IMR-90 (cell line): ENCODE results near the gene RPS6KA6. TPM values are rescaled to one million over a fixed set of nuclear protein-coding genes. Genes with fewer than 3 reads are reported as not detected.

Experiments used
- ATAC-seq: fragments of 200-7000 bp; cut with Tn5 transposase; 2 replicates; pipeline ENCODE4 v1.9.1; 2020; ENCODE audit warnings: low read depth, mild to moderate bottlenecking, moderate library complexity
- BruUV-seq: library from RNA; stranded (reverse); fragments of 400-500 nt; replicated peaks from 2 replicates; lab custom pipeline; 2021; lab: Mats Ljungman, UMichigan
- CTCF ChIA-PET: fragments of 300-600 bp; formaldehyde crosslinking; extraction: SDS; loops from one replicate; lab custom pipeline; 2021; ENCODE audit warnings: antibody characterized with exemption; lab: Yijun Ruan, JAX
- POLR2A ChIA-PET: fragments of 300-600 bp; sonication (Branson Sonifier 250); formaldehyde crosslinking; loops from one replicate; lab custom pipeline; 2022; ENCODE audit warnings: antibody characterized with exemption; ENCODE audit not compliant: unreplicated experiment; lab: Charles Lee
- DNase-seq: peaks from one replicate; pipeline ENCODE4 v3.0.0; 2013
- H2AFZ ChIP-seq: replicated peaks from 2 replicates; pipeline ENCODE3; 2013; ENCODE audit warnings: low read length, mild to moderate bottlenecking; ENCODE audit not compliant: poor library complexity
- H2AK5ac ChIP-seq: 2 replicates; pipeline ENCODE4 v1.6.1; 2013; ENCODE audit warnings: low read depth, low read length, inconsistent platforms
- H2AK9ac ChIP-seq: replicated peaks from 2 replicates; pipeline ENCODE3; 2013; ENCODE audit warnings: mild to moderate bottlenecking, low read depth, low read length, moderate library complexity; ENCODE audit not compliant: poor library complexity
- H2BK120ac ChIP-seq: 2 replicates; pipeline ENCODE4 v1.6.1; 2013; ENCODE audit warnings: low read depth, low read length, inconsistent platforms
- H2BK15ac ChIP-seq: 3 replicates; pipeline ENCODE4 v1.6.1; 2013; ENCODE audit warnings: low read depth, low read length, inconsistent platforms
- H2BK20ac ChIP-seq: 2 replicates; pipeline ENCODE4 v1.6.1; 2013; ENCODE audit warnings: low read depth, mild to moderate bottlenecking, inconsistent platforms, low read length, moderate library complexity
- H2BK5ac ChIP-seq: 2 replicates; pipeline ENCODE4 v1.6.1; 2013; ENCODE audit warnings: mild to moderate bottlenecking, low read depth, low read length, inconsistent platforms; ENCODE audit not compliant: poor library complexity, severe bottlenecking
- H3K14ac ChIP-seq: replicated peaks from 2 replicates; pipeline ENCODE4 v1.6.1; 2013; ENCODE audit warnings: low read depth, low read length, inconsistent platforms
- H3K18ac ChIP-seq: 2 replicates; pipeline ENCODE4 v1.6.1; 2013; ENCODE audit warnings: low read depth, low read length, control low read depth
- H3K23ac ChIP-seq: 2 replicates; pipeline ENCODE4 v1.6.1; 2013; ENCODE audit warnings: low read depth, low read length, inconsistent platforms
- H3K27ac ChIP-seq: 2 replicates; pipeline ENCODE4 v1.5.1; 2013; ENCODE audit warnings: mild to moderate bottlenecking, control low read depth, low read length; ENCODE audit not compliant: insufficient read depth
- H3K27me3 ChIP-seq: 2 replicates; pipeline ENCODE4 v1.6.1; 2013; ENCODE audit warnings: low read length; ENCODE audit not compliant: control insufficient read depth, insufficient read depth
- H3K36me3 ChIP-seq: 2 replicates; pipeline ENCODE4 v1.6.1; 2013; ENCODE audit warnings: low read length, mixed read lengths; ENCODE audit not compliant: control insufficient read depth, insufficient read depth
- H3K4ac ChIP-seq: 2 replicates; pipeline ENCODE4 v1.6.1; 2013; ENCODE audit warnings: low read depth, low read length, inconsistent platforms
- H3K4me1 ChIP-seq: 2 replicates; pipeline ENCODE4 v1.6.1; 2013; ENCODE audit warnings: low read length, mixed read lengths; ENCODE audit not compliant: control insufficient read depth, insufficient read depth
- H3K4me2 ChIP-seq: 2 replicates; pipeline ENCODE4 v1.6.1; 2013; ENCODE audit warnings: low read depth, mild to moderate bottlenecking, control low read depth, low read length, moderate library complexity
- H3K4me3 ChIP-seq: 2 replicates; pipeline ENCODE4 v1.5.1; 2013; ENCODE audit warnings: low read depth, mild to moderate bottlenecking, control low read depth, low read length, moderate library complexity; ENCODE audit not compliant: insufficient read depth
- H3K56ac ChIP-seq: 2 replicates; pipeline ENCODE4 v1.6.1; 2013; ENCODE audit warnings: low read length, inconsistent platforms; ENCODE audit not compliant: insufficient read depth; ENCODE audit errors: extremely low read depth
- H3K79me1 ChIP-seq, 2 experiments: 2 replicates each; pipeline ENCODE4 v1.6.1; 2013; ENCODE audit warnings: low read length in 2 of 2, inconsistent platforms in 1 of 2, low read depth in 1 of 2
- H3K9ac ChIP-seq: 2 replicates; pipeline ENCODE4 v1.6.1; 2013; ENCODE audit warnings: low read depth, low read length, control low read depth
- H3K9me1 ChIP-seq: 2 replicates; pipeline ENCODE4 v1.6.1; 2013; ENCODE audit warnings: low read length, inconsistent platforms; ENCODE audit not compliant: insufficient read depth
- H3K9me3 ChIP-seq: 2 replicates; pipeline ENCODE4 v1.6.1; 2013; ENCODE audit warnings: low read length; ENCODE audit not compliant: control insufficient read depth, insufficient read depth
- H4K20me1 ChIP-seq: 2 replicates; pipeline ENCODE4 v1.6.1; 2013; ENCODE audit warnings: low read length, inconsistent platforms; ENCODE audit not compliant: insufficient read depth
- H4K5ac ChIP-seq: 2 replicates; pipeline ENCODE4 v1.6.1; 2013; ENCODE audit warnings: mild to moderate bottlenecking, low read depth, low read length, control low read depth
- H4K8ac ChIP-seq, 2 experiments: 2 replicates each; pipeline ENCODE4 v1.6.1; 2013; ENCODE audit warnings: low read depth in 2 of 2, low read length in 2 of 2, control low read depth in 1 of 2, inconsistent platforms in 1 of 2
- H4K91ac ChIP-seq: 2 replicates; pipeline ENCODE4 v1.6.1; 2013; ENCODE audit warnings: low read depth, low read length, inconsistent platforms; ENCODE audit not compliant: insufficient read depth
- BHLHE40 ChIP-seq: fragments of 150-350 bp; IDR thresholded peaks from 2 replicates; pipeline ENCODE4 v1.6.1; 2016; ENCODE audit warnings: mild to moderate bottlenecking, low read depth, low read length
- CHD1 ChIP-seq: IDR thresholded peaks from 2 replicates; pipeline ENCODE4 v1.6.1; 2012; ENCODE audit warnings: low read depth, low read length, improper control_type of control experiment
- CTCF ChIP-seq: conservative IDR thresholded peaks from 2 replicates; pipeline ENCODE4 v1.5.1; 2012; ENCODE audit warnings: mild to moderate bottlenecking, low read depth, low read length, improper control_type of control experiment
- ELK1 ChIP-seq: fragments of 150-350 bp; IDR thresholded peaks from 2 replicates; pipeline ENCODE4 v1.6.1; 2016; ENCODE audit warnings: low read depth, mild to moderate bottlenecking, low read length, moderate library complexity, borderline replicate concordance
- FOS ChIP-seq: fragments of 150-350 bp; IDR thresholded peaks from 2 replicates; pipeline ENCODE4 v1.6.1; 2016; ENCODE audit warnings: low read depth, low read length
- MAFK ChIP-seq: IDR thresholded peaks from 2 replicates; pipeline ENCODE4 v1.6.1; 2012; ENCODE audit warnings: low read depth, low read length, improper control_type of control experiment
- MAZ ChIP-seq: IDR thresholded peaks from 2 replicates; pipeline ENCODE4 v1.6.1; 2012; ENCODE audit warnings: low read depth, mild to moderate bottlenecking, low read length, improper control_type of control experiment, moderate library complexity, borderline replicate concordance
- MXI1 ChIP-seq: IDR thresholded peaks from 2 replicates; pipeline ENCODE4 v1.6.1; 2012; ENCODE audit warnings: low read depth, mild to moderate bottlenecking, low read length, moderate library complexity, borderline replicate concordance
- NFE2L2 ChIP-seq: fragments of 150-350 bp; IDR thresholded peaks from 2 replicates; pipeline ENCODE4 v1.6.1; 2016; ENCODE audit warnings: low read depth, mild to moderate bottlenecking, low read length
- POLR2A ChIP-seq: IDR thresholded peaks from 2 replicates; pipeline ENCODE4 v1.6.1; 2012; ENCODE audit warnings: mild to moderate bottlenecking, low read depth, low read length
- RCOR1 ChIP-seq: IDR thresholded peaks from 2 replicates; pipeline ENCODE4 v1.6.1; 2012; ENCODE audit warnings: mild to moderate bottlenecking, low read length, improper control_type of control experiment; ENCODE audit not compliant: insufficient replicate concordance
- RFX5 ChIP-seq: IDR thresholded peaks from 2 replicates; pipeline ENCODE4 v1.8.0; 2012; ENCODE audit warnings: low read depth, mild to moderate bottlenecking, low read length, moderate library complexity
- USF2 ChIP-seq: fragments of 150-350 bp; IDR thresholded peaks from 2 replicates; pipeline ENCODE4 v1.6.1; 2017; ENCODE audit warnings: mild to moderate bottlenecking, antibody characterized with exemption, low read length, low read depth
- WGBS, 2 experiments: methylation state at CpG; one replicate each; pipeline versions ENCODE4 v1.1.5 to v1.1.7; 2013; ENCODE audit warnings: missing lambda C conversion rate in 2 of 2; ENCODE audit not compliant: insufficient read length in 1 of 2; ENCODE audit errors: extremely low coverage in 2 of 2; 5-methylcytosine and 5-hydroxymethylcytosine counted together
- dilution Hi-C: fragments of 300-500 bp; cut with HindIII; formaldehyde crosslinking; loops from one replicate; pipeline ENCODE4 v1.14.3; 2018; ENCODE audit warnings: low sequenced_read_pairs; ENCODE audit not compliant: unreplicated experiment
- in situ Hi-C: fragments of 300-500 bp; cut with MboI; formaldehyde crosslinking; loops from 3 replicates; pipeline ENCODE4 v1.14.3; 2019; ENCODE audit warnings: low sequenced_read_pairs, inconsistent platforms, mixed read lengths
- intact Hi-C: fragments of 100-400 bp; cut with micrococcal nuclease; formaldehyde crosslinking; loops from 2 replicates; pipeline ENCODE4 v1.10.0; 2022
- polyA plus RNA-seq, 3 experiments: library from polyadenylated mRNA; depleted of rRNA; stranded (reverse); fragments of >200 nt; gene quantifications; 2 replicates each; pipeline ENCODE4 v1.2.3, GENCODE V29; 2012; ENCODE audit warnings: low replicate concordance in 1 of 3
- total RNA-seq: library from RNA; depleted of rRNA; stranded (reverse); fragments of >200 nt; gene quantifications from 2 replicates; pipeline ENCODE4 v1.2.3, GENCODE V29; 2012

The RPS6KA6 gene
- total and polyA plus RNA-seq, 2 of the 4 experiments (the other 2 are of a cell fraction), result 3.6 to 6.8 TPM

- TF ChIP-seq MXI1, result no peak
- no peak for TF ChIP-seq CTCF
Observed at GRCh38 chrX:84187533-84188319, at the start of gene RPS6KA6 (continued).

- DNase-seq (no peak), ATAC-seq (no peak)
- H3K79me1 ChIP-seq, result no peaks in the 10 kb centered on the region
- no peak overlapping the region for H3K4me3 ChIP-seq
- H2AFZ ChIP-seq, result no peak overlapping the region
- ChIA-PET CTCF (no interaction called here), POLR2A (no interaction called here)
- no peak overlapping the region for H2BK15ac ChIP-seq
- H4K20me1 ChIP-seq, result no peaks in the 10 kb centered on the region
- no peaks in the 10 kb centered on the region for H3K36me3 ChIP-seq
- no peak overlapping the region for H3K4me2 ChIP-seq
- in situ Hi-C loops, result no loop called here
- no peak overlapping the region for H4K5ac ChIP-seq
- no peak overlapping the region for H3K14ac ChIP-seq
- no peak overlapping the region for H2BK20ac ChIP-seq
- H3K9ac ChIP-seq, result no peak overlapping the region
- H3K27me3 ChIP-seq, result no peaks in the 10 kb centered on the region
- H3K9me1 ChIP-seq, result no peaks in the 10 kb centered on the region
- no peak overlapping the region for H4K8ac ChIP-seq
- WGBS, 2 experiments, result no CpG with 5 or more reads among the region's 3 CpGs
- no peak overlapping the region for H4K91ac ChIP-seq
- no peak overlapping the region for H2BK5ac ChIP-seq
- H2AK9ac ChIP-seq, result no peak overlapping the region
- no TSS peak for BruUV-seq
- H3K56ac ChIP-seq, result no peak overlapping the region
- H3K4ac ChIP-seq, result no peak overlapping the region
- intact Hi-C loops, result no loop called here
- dilution Hi-C loops, result no loop called here
- H3K9me3 ChIP-seq, result no peaks in the 10 kb centered on the region
- no peak overlapping the region for H3K27ac ChIP-seq
- no peaks in the 10 kb centered on the region for H3K4me1 ChIP-seq
- H3K23ac ChIP-seq, result no peak overlapping the region
- H3K18ac ChIP-seq, result no peak overlapping the region
- H2AK5ac ChIP-seq, result no peak overlapping the region
- H2BK120ac ChIP-seq, result no peak overlapping the region
- TF ChIP-seq MXI1 (no peak), CHD1 (no peak), MAFK (no peak), ELK1 (no peak), POLR2A (no peak), NFE2L2 (no peak), BHLHE40 (no peak), USF2 (no peak), RCOR1 (no peak), RFX5 (no peak), FOS (no peak), MAZ (no peak)
Observed at GRCh38 chrX:84224741-84225140, 36.7 kb upstream of the RPS6KA6 start.
